Spleen (tissue), 7 donors: ENCODE measurements around the gene TMTC3.

Experiments used
- CTCF ChIP-seq, 11 experiments: fragments of 200-600 bp in 7 of 11; fragments of 450-650 bp in 4 of 11; sonication (generic) in 4 of 11; IDR thresholded peaks in 8 of 11; conservative IDR thresholded peaks in 3 of 11; 1 replicate in 7 of 11; 2 replicates in 4 of 11; pipeline versions ENCODE4 v1.4.0 to v1.8.0; 2016 to 2021; ENCODE audit warnings: antibody characterized with exemption in 11 of 11, inconsistent platforms in 4 of 11, mild to moderate bottlenecking in 1 of 11
- POLR2A ChIP-seq, 3 donors: fragments of 450-650 bp; IDR thresholded peaks; one replicate each; pipeline ENCODE4 v1.5.1; 2017; ENCODE audit warnings: antibody characterized with exemption in 3 of 3, mild to moderate bottlenecking in 1 of 3
- POLR2AphosphoS5 ChIP-seq, 3 donors: sonication (generic); formaldehyde crosslinking; IDR thresholded peaks; one replicate each; pipeline ENCODE4 v1.5.1; 2017; ENCODE audit warnings: antibody characterized with exemption in 3 of 3
- donor health status: DM: no; HTN: no; CAD: no; lungs with moderate emphysema.
- donor health status: DM: no; HTN: no; CAD: no.
- donor health status: DM: no; HTN: no; CAD: no.

- TF ChIP-seq CTCF (IDR thresholded peaks at IDR 0.05 in 8 of 11, conservative IDR thresholded peaks at IDR 0.05 in 3 of 11) = no peak
- TF ChIP-seq POLR2A (IDR thresholded peaks at IDR 0.05) = no peak
- TF ChIP-seq POLR2AphosphoS5 (IDR thresholded peaks at IDR 0.05) = no peak
These were observed 66.0 kb downstream of the TMTC3 start for GRCh38 chr12:88207921-88208620.
